MV-4-11 (cell line): ENCODE data around the gene SLC25A38.

Source experiments
- DNase-seq: peaks from one replicate; lab custom pipeline; 2025; lab: John Stamatoyannopoulos, UW

SLC25A38 gene

DNA sequence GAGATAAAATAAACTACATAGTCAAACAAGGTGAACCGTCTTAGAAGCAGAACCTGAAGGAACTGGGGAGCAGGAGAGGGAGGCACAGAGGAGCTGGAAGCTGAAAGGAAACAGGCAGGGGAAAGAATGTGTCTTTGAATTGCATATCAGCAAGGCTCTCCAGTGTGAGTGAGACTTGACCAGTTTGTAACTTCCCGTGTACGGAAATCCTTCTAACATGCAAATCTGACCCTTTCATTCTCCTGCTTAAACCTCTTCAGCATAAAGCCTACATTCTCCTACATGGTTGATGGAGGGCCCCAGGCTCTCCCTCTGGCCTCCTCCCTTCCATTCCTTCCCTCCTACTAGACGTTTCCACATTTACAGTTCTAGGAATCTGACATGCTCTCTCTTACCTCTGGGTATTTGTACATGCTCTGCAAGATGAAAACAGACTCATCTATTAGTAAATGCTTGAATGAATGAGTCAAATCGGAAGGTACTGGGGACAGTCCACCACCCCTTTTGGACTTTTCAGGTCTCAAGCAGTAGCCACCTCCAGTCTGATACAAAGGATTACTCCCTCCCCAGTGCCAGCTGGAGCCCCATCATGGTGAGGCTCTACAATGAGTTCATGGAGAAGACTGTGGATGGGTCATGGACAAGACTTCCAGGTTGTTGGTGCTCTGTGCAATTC, 6.1 kb upstream of the SLC25A38 start:
- DNase-seq = no peak

DNA sequence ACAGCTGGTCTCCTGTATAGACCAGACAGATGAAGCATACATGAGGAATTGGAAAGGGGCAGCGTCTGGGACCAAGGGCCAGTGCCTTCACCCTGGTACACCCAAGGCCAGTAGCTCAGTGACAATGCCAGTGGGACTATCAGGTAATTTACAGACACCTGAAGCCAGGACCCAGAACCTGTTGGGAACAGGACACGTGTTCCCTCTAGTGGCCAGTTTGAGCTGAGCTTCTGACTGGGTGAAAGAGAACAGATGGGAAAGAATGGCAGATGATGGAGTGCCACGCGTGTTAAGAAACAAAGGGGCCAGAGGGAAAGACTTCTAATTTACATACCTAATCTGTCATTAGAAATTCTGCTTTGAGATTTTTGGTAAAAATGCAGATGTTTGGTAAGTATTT, 5.1 kb upstream of the SLC25A38 start:
- DNase-seq = no peak

DNA sequence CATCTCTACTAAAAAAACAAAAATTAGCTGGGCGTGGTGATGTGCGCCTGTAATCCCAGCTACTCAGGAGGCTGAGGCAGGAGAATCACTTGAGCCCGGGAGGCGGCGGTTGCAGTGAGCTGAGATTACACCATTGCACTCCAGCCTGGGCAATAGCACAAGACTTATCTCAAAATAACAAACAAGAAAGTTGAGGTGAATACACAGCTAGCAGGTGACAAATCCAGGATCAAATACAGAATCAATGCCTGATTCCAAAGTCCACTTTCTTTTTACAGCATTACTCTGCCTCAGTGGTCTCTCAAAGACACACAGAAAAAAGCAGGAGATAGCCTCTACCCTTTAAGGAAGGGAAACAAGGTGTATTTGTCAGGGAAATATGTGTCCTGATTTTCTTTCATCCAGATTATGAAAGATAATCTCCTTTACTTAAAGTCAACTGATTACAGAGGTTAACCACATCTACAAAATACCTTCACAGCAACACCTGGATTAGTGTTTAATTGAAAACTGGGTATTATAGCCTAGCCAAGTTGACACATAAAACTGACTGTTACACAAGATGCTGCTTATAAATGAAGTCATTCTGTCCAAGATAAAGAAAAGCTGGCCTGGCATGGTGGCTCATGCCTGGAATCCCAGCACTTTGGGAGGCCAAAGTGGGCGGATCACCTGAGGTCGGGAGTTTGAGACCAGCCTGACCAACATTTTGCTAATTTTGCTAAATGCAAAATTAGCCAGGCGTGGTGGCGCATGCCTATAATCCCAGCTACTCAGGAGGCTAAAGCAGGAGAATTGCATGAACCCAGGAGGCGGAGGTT, 4.0 kb upstream of the SLC25A38 start:
- no peak for DNase-seq

DNA sequence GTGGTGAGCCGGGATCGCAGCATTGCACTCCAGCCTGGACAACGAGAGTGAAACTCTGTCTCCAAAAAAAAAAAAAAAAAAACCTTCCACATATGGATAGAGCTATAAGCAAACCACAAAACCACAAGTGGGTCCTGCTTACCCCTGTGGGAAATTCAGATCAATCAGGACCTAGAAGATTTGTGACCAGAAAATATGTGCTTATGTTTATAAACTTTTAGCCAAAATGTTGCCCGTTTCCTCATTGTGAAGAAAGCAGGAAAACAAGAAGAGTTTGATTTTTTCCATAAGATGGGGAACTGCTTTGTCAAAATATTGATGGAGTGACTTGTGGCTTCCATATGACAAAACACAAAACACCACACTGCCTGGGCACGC, 3.4 kb upstream of the SLC25A38 start:
- DNase-seq = no peak

DNA sequence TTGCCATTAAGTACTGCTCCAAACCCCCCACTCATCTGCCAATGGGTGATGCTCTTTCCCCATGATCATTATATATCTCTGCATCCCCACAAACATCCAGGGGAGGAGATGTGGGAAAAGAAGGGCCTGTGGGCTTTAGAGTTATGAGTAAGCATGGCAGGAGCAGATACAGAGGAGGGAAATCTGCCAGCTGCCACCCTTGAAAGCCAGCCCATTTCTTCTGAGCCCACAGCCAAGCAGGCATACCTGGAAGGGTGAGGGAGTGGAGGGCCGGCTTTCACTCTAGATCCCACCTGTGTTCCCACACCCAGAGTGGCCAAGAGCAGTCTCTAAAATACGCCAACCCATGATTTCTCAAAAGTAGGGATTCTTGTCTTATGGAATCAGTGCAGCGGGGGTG, 1.7 kb upstream of the SLC25A38 start:
- DNase-seq = no peak

DNA sequence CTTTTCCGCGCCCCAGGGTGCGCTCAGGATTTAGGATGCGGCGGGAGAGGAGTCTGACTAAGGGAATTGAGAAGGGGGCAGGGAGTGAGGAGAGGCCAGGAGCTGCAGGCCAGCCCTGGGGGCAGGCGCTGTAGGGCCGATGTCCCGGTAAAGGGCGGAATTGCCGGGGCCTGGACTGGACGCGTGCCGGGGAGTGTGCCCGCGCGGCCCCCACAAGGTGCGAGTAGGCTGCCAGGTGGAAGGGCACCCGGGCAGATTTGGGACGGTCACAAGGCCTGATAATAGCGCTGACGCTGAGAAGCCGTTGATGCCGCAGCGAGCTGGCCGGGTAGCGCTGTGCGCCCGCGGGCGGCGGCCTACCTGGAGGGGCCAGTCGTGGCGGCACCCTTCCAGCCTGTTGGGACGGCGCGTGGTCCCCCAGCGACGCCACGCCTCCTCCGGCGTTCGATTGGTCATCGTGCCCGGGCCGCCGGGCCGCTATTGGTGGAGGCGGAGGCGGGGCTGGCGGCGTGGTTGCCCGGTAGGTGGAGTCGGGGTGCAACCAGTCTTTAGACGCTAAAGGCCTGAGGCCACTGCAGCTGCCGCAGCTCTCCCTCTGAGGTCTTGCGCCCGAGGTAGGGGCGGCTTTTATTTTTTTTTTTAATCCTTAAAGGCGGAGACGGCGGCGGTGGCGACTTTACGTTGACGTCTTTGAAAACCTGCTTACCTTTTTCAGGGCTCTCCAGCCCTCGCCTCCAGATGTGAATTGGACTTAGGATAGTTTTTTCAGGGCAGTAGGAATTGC, 903 bp downstream of the SLC25A38 start:
- DNase-seq = no peak

DNA sequence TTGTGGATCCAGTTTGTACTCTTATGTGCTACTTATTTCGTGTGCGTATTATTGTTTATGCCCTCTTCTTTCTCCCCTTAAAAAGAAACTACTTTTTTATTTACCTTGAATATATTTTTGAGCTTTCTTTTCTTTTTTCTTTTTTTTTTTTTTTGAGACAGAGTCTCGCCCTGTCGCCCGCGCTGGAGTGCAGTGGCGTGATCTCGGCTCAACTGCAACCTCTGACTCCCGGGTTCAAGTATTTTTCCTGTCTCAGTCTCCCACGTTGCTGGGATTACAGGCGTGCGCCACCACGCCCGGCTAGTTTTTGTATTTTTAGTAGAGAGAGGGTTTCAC, 1.5 kb downstream of the SLC25A38 start:
- DNase-seq = no peak

DNA sequence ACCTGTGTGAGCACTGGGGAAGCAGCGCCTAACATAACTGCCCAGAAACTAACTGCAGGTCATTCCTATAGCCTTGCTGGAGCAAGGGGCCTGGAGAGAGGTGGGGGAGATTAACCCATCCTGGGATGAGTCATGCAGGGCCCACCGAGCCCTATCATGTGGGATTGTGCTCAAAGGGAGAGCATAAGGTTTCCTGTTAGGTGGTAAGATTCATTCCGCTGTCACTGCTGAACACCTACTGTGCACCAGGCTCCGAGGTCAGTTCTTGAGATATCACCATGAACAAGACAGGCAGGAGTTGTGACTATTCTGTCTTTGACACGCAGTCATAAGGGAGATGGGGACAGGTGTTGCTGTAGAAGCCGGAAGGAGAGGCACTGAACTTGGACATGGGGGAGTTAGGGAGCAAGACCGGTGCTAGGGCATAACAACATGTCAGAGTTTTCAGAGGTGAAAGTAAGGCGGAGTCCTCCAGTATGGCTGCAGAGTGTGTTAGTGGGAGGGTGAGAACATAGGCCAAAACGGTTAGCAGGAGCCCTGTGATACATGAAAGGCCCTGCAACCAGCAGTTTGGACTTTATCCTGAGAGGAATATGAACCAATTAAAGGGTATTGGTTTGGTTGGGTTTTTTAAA, 2.4 kb downstream of the SLC25A38 start:
- no peak for DNase-seq

DNA sequence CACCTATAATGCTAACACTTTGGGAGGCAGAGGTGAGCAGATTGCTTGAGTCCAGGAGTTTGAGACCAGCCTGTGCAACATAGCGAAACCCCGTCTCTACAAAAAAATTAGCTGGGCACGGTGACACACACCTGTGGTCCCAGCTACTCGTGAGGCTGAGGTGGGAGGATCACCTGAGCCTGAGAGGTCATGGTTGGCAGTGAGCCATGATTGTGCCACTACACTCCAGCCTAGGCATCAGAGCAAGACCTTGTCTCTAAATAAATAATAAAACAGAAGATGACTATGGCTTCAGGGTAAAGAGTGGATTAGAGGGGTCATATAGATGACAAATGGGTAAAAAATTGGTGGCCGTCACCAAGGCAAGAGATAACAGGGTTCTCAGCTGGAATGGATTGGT, 3.1 kb downstream of the SLC25A38 start:
- no peak for DNase-seq

DNA sequence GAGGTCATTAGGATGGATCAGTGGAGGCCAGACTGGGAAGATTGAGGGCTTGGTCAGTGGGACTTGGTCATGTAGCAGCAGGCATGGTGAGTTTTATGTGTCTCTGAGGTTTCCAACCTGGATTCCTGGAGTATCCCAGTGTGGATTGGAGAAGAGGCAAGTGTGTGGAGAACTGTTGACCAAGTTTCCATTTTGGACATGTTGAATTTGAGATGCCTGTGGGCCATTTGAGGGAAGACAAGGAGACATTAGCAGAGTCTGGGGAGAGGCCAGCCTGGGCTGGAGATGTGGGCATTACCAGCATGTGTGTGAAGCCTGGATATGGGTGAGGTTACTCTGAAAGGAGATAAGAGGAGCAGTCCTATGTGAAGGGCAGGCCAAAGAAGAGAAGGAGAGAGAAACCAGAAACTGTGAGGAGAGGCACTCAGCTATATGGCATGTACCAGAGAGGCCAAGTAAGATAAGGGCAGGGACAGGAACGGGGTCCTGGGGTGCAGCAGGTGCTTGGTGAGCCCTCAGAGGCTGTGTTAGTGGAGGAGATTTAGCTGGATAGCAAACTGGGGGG, 4.3 kb downstream of the SLC25A38 start:
- no peak for DNase-seq

DNA sequence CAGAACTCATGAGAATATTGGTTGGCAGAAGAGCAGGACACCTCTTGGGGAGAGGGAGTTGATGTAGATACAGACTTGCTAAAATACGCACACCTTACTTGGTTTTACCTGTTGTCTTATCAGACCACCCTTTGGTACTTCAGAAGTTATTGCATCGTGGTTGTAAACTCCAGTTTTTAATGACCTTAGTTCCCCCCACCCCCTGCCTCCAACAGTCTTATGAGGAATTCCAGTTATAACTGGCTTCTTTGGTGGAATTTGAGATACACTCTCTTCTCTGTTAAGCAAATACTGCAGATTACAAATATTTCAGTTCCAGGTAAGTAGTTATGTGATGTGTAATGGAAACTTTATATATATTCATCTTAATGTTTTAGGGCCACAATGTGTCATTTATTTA, 5.0 kb downstream of the SLC25A38 start:
- DNase-seq = no peak

DNA sequence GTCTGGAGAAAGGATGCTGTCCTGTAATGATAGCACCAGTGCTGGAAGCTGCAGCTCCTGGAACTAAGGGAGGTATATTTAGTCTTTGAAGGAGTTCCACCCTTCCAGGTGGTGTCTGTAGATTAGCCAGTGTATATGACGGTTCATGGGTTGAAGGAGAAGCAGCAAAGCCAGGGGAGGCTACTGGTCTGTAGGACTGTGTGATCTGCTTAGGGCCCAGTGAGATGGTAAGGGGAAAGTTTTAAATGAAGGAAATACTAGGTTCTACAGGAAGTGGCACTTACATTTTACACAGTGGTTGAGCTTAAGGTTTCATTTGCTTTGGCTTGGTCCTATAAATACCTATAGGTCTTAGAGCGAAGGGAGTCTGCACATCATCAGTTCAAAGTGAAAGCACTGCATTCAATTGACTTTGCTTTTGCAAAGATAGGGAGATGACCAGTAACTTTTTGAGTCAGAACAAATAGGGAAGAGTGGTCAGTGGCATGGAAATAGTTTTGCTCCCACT, 5.6 kb downstream of the SLC25A38 start:
- DNase-seq = no peak

DNA sequence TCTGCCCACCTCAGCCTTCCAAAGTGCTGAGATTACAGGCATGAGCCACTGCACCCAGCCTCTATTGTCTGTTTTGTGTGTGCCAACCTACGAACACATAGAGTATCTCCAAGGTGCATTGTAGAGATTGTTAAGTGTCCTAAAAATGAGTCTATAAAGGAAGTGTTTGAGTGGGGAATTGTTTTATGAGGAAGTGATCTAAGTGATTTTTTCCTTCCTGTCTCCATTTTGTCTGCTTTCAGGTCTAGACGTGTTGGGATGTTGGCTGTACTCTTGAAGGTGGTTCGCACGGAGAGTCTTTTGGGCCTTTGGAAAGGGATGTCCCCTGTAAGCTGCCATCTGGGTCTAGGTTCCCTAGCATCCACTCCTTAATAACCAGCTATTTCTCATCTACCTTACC, 7.0 kb downstream of the SLC25A38 start:
- no peak for DNase-seq

DNA sequence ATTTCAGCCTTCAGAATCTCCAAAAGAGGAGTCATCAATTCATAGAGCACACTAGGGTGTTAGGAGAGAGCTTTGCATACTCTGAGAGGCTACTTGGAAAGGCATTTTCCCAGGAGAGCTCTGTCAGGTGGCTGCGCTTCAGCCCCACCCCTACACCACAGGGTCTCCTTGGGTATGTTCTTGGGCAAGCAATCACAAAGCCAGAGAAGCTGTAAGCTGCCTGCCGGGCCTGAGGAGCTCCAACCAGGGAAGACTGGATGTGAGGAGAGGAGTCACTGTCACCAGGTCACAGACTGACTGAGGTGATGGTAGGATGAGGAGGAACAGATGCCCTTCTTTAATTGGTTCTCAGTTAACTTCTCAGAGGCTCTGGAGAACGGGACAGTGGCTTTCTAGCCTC, 13.5 kb downstream of the SLC25A38 start:
- no peak for DNase-seq

DNA sequence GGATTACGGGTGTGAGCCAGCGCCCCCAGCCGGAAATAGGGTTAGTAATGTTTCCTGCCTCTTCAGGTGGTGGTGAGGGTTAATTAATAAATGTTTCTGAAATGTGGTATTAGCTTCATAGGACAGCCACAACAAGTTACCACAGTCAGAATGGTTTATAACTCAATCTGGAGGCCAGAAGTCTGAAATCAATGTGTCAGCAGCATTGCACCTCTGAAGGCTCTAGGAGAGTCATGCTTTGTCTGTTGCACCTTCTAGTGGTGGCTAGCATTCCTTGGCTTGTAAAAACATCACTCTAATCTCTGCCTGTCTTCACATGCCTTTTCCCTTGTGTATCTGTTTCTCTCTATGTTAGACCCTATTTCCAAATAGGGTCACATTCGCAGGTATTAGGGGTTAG, 15.5 kb downstream of the SLC25A38 start:
- no peak for DNase-seq

DNA sequence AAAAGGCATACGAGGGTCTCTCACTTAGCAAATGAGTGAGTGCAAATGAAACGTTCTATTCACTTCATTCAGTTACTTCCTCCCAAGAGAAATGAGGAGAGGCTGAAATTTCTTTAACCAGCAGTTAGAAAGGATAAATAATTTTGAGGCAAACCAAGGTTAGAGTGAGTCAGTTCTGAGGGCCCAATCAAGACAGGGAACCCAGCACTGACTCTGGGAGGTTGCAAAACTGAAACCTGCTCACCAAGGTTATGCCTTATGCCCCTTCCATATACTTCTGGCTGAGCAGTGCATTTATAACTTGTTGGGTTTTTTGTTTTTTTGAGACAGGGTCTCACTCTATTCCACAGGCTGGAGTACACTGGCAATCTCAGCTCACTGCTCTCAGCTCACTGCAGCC, 18.8 kb downstream of the SLC25A38 start:
- peak; percentile 67 for DNase-seq

DNA sequence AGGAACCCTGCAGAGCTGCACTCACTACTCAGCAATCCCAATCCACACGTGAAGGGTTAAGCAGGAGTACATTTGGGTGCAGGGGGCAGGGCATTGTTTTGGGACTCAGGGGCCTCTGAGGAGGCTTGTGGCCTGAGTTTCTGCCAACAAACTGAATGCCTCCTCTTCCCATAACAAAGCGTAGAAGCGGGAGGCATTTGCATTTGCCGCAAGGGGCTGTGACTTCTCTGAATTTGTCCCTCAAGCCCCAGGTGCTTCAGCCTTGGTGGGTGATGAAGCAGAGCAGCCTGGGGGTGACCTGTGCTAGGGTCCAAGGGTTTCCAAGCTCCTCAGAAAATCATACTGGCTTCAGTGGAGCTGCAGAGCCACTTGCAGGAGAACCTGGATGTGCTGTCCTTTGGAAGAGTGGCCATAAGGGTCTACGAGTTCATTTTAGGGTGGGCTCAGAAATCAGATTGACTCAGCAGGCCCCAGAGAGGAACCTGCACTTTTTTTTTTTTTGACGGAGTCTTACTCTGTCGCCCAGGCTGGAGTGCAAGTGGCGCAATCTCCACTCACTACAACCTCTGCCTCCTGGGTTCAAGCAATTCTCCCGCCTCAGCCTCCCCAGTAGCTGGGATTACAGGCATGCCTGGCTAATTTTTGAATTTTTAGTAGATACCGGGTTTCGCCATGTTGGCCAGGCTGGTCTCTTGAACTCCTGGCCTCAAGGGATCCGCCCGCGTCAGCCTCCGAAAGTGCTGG, 21.9 kb downstream of the SLC25A38 start:
- peak; percentile 14 for DNase-seq

DNA sequence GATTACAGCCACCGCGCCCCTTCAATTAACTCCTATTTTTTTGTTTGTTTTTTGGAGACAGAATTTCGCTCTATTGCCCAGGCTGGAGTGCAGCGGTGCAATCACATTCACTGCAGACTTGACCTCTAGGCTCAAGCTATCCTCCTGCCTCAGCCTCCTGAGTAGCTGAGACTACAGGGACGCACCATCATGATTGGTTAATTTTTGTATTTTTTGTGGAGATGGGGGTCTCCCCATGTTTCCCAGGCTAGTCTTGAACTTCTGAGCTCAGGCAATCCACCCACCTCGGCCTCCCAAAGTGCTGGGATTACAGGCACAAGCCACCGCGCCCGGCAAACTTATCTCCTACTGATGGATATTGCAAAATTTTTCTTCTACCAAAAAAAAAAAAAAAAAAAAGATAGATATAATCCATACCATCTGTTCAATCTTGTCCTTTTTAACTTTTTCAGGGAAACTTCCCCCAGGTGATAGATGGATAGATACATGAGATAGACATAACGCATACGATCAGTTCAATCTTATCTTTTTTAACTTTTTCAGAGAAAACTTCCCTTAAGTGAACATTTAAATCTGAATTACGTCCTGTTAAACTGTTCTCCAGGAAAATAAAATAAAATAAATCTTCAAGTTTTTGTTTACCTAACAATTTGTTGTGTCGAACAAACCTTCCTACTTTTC, 22.7 kb downstream of the SLC25A38 start:
- DNase-seq = no peak

DNA sequence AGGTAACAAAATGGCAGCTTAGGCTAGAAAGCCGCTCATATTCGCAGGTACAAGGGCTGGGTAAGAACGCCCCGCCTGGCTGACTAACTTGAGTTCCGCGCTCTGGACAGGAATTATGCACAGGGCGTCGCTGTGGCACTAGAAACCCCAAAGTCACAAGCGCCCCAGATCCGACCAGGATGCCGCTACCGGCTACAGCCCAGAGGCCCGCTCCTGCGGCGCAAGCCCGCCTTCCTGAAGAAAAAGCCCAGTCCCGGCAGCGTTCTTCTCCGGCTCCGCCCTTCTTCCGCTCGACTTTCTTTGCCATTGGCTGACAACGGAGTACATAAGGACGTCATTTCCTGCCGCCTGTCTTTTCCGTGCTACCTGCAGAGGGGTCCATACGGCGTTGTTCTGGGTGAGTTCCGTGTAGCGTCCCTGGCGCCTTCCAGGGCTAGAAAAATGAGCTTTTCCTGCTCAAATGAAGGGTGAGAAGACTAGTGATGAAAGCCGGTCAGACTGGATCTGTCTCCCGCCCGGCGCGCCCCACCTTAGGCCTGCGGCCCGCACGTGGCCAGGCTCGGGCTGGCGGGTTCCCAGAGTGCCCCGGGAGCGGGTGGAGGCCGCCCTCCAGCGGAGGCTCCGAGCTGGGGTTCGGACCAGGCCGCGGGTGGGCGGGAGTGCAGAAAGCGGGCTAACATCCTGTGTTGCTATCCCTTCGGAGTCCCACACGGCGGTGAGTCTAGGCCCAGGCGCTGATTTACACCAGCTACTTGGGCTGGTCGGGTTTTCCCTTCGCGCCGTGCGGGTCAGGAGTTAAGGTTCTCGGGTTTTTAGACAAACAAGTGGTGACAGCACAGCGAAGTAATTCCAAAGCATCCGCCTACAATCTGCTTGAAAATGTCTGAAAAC, 23.4 kb downstream of the SLC25A38 start, which contains the start of gene RPSA:
RPSA (plus strand) TSS at position 353 of the 891 bp plus-strand sequence. CDS start 934 bp downstream, outside the sequence.
- peak; percentile 99 for DNase-seq

DNA sequence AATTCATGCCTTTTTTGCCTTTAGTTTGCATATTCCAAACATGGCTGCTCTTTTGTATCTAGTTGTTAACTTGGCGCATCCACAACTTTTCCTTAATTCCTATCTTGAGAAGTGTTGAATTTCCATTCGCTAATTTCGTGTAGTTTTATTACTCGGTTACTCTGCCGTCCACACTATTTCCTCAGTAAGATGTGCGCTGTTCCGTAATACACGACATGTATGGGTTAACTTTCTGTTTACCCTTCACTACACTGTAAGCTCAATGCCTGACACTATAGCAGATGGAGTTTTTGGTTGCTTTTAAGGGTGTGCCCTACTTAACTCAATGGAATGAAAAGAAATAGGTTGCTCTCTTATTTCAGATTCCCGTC, 24.1 kb downstream of the SLC25A38 start:
- DNase-seq = no peak
